WTC11 (cell line): ENCODE results near the gene ARF5. TPM values are rescaled to one million over a fixed set of nuclear protein-coding genes. Genes with fewer than 3 reads are reported as not detected.
A peak's percentile ranks its signal among the peaks of the same experiment; 100 is the strongest.

Experiments used
- ATAC-seq: fragments of 200-7000 bp; cut with Tn5 transposase; 2 replicates; pipeline ENCODE4 v1.10.0; 2021; ENCODE audit warnings: mild to moderate bottlenecking, moderate library complexity
- CTCF ChIA-PET: fragments of 300-600 bp; sonication (Branson Sonifier 250); formaldehyde crosslinking; loops from one replicate; lab custom pipeline; 2021; ENCODE audit warnings: antibody characterized with exemption; lab: Charles Lee
- POLR2A ChIA-PET: fragments of 350-600 bp; sonication (Branson Sonifier 250); formaldehyde crosslinking; loops from one replicate; lab custom pipeline; 2021; ENCODE audit warnings: antibody characterized with exemption; lab: Charles Lee
- DNase-seq: peaks from one replicate; pipeline ENCODE4 v3.0.0; 2021; ENCODE audit warnings: low spot score
- H3K27ac Mint-ChIP-seq: 2 replicates; pipeline ENCODE4 v1.8.0; 2021; ENCODE audit warnings: mixed read lengths
- H3K27me3 Mint-ChIP-seq: 2 replicates; pipeline ENCODE4 v1.8.0; 2021; ENCODE audit warnings: low read depth, mild to moderate bottlenecking, moderate library complexity, mixed read lengths
- H3K36me3 Mint-ChIP-seq: 2 replicates; pipeline ENCODE4 v1.8.0; 2021; ENCODE audit warnings: mixed read lengths
- H3K4me1 Mint-ChIP-seq: 2 replicates; pipeline ENCODE4 v1.8.0; 2022; ENCODE audit warnings: mixed read lengths
- H3K4me3 Mint-ChIP-seq: 2 replicates; pipeline ENCODE4 v1.8.0; 2021; ENCODE audit warnings: mild to moderate bottlenecking, moderate library complexity, mixed read lengths
- H3K9me3 Mint-ChIP-seq: 2 replicates; pipeline ENCODE4 v1.8.0; 2021; ENCODE audit warnings: mixed read lengths
- AR ChIP-seq: fragments of 250-450 bp; sonication (Bioruptor Pico); IDR thresholded peaks from 2 replicates; pipeline ENCODE4 v1.9.0; 2021; ENCODE audit warnings: mild to moderate bottlenecking
- ARID4B ChIP-seq: sonication (generic); formaldehyde crosslinking; IDR thresholded peaks from 2 replicates; pipeline ENCODE4 v1.8.0; 2023; ENCODE audit warnings: missing genetic modification reagents, mild to moderate bottlenecking, borderline replicate concordance
- CDX4 ChIP-seq: fragments of 250-450 bp; sonication (Bioruptor Pico); IDR thresholded peaks from 2 replicates; pipeline ENCODE4 v1.9.0; 2021; ENCODE audit warnings: moderate library complexity, mild to moderate bottlenecking, inconsistent platforms, borderline replicate concordance
- CREB1 ChIP-seq: sonication (generic); formaldehyde crosslinking; IDR thresholded peaks from 2 replicates; pipeline ENCODE4 v1.8.0; 2023; ENCODE audit warnings: mild to moderate bottlenecking, missing genetic modification reagents
- CREM ChIP-seq: sonication (generic); formaldehyde crosslinking; IDR thresholded peaks from 2 replicates; pipeline ENCODE4 v1.8.1; 2022; ENCODE audit warnings: mild to moderate bottlenecking, missing genetic modification reagents, moderate library complexity
- CTCF ChIP-seq: fragments of 200-600 bp; IDR thresholded peaks from 2 replicates; pipeline ENCODE4 v1.8.0; 2022; ENCODE audit warnings: antibody characterized with exemption
- ELF4 ChIP-seq: sonication (generic); formaldehyde crosslinking; IDR thresholded peaks from 2 replicates; pipeline ENCODE4 v1.8.1; 2022; ENCODE audit warnings: low read depth, mild to moderate bottlenecking, moderate library complexity, missing genetic modification reagents
- FOXK1 ChIP-seq: sonication (generic); formaldehyde crosslinking; IDR thresholded peaks from 2 replicates; pipeline ENCODE4 v1.8.0; 2022; ENCODE audit warnings: mild to moderate bottlenecking, moderate library complexity, missing genetic modification reagents
- IRF2 ChIP-seq: sonication (generic); formaldehyde crosslinking; IDR thresholded peaks from 2 replicates; pipeline ENCODE4 v1.8.0; 2022; ENCODE audit warnings: low read depth, missing genetic modification reagents, borderline replicate concordance
- SOX15 ChIP-seq: fragments of 250-450 bp; sonication (Bioruptor Pico); IDR thresholded peaks from 2 replicates; pipeline ENCODE4 v1.9.0; 2021; ENCODE audit warnings: mild to moderate bottlenecking
- ZNF232 ChIP-seq: sonication (generic); formaldehyde crosslinking; IDR thresholded peaks from 2 replicates; pipeline ENCODE4 v1.8.0; 2022; ENCODE audit warnings: mild to moderate bottlenecking, missing genetic modification reagents
- ZNF671 ChIP-seq: fragments of 250-450 bp; sonication (Bioruptor Pico); IDR thresholded peaks from 2 replicates; pipeline ENCODE4 v1.8.0; 2021; ENCODE audit warnings: mild to moderate bottlenecking
- total RNA-seq: library from RNA; stranded (reverse); gene quantifications from 3 replicates; pipeline ENCODE4 v1.2.3, GENCODE V29; 2021
- TF ChIP-seq, protein P1 (sequence below): sonication (generic); formaldehyde crosslinking; IDR thresholded peaks from 2 replicates; pipeline ENCODE4 v1.8.1; 2022; ENCODE audit warnings: mild to moderate bottlenecking, missing genetic modification reagents, moderate library complexity, borderline replicate concordance
- TF ChIP-seq, protein P2 (sequence below): sonication (generic); formaldehyde crosslinking; conservative IDR thresholded peaks from 2 replicates; pipeline ENCODE4 v1.8.1; 2022; ENCODE audit warnings: mild to moderate bottlenecking, missing genetic modification reagents
- TF ChIP-seq, protein P3 (sequence below): sonication (generic); formaldehyde crosslinking; IDR thresholded peaks from 2 replicates; pipeline ENCODE4 v1.8.0; 2022; ENCODE audit warnings: mild to moderate bottlenecking, missing genetic modification reagents
- TF ChIP-seq, protein P4 (sequence below): fragments of 250-450 bp; sonication (Bioruptor Pico); IDR thresholded peaks from 2 replicates; pipeline ENCODE4 v1.9.0; 2021; ENCODE audit warnings: mild to moderate bottlenecking, borderline replicate concordance

The ARF5 gene
- total RNA-seq, 1 experiment from 2014 or later, result 167 TPM

DNA sequence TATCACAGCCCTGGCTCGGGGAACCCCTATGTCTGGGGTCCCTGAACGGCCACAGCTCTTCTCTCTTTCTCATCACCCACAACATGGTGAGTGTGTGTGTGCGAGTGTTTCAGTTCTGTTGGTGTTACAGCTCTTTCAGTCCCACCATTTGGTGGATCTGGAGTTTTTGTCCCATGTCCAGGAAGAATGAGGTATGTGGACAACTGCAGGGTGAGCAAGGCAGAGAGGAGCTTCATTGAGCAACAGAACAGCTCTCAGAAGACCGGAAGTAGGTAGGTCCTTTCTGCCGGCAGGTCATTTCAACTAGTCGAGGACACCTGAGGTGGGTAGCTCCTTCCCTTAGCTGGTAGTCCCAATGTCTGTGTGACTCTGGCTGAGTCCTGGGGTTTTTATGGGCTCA is 20.2 kb downstream of the ARF5 start:
- POLR2A ChIA-PET, result no interaction called here
- Mint-ChIP-seq H3K9me3 (peaks cover 26% of the 10 kb centered on the region), H3K27ac (no peak overlapping the region), H3K27me3 (peaks cover 26% of the 10 kb centered on the region), H3K4me3 (no peak overlapping the region), H3K36me3 (no peaks in the 10 kb centered on the region), H3K4me1 (no peaks in the 10 kb centered on the region)
- CTCF ChIA-PET, result interaction anchor here (1.1 to 2.0 kb wide), 3 partner anchors 10 to 21 kb away, joined by 3 to 9 read pairs (median 4); no protein-coding TSS in a partner anchor
- ATAC-seq (no peak), DNase-seq (no peak)
- TF ChIP-seq SOX15 (CRISPR knock-in tag), result no peak
- no peak for TF ChIP-seq FOXK1 (CRISPR knock-in tag)
- no peak for TF ChIP-seq CREM (CRISPR knock-in tag)
- no peak for TF ChIP-seq CDX4 (CRISPR knock-in tag)
- TF ChIP-seq, protein P1, sequence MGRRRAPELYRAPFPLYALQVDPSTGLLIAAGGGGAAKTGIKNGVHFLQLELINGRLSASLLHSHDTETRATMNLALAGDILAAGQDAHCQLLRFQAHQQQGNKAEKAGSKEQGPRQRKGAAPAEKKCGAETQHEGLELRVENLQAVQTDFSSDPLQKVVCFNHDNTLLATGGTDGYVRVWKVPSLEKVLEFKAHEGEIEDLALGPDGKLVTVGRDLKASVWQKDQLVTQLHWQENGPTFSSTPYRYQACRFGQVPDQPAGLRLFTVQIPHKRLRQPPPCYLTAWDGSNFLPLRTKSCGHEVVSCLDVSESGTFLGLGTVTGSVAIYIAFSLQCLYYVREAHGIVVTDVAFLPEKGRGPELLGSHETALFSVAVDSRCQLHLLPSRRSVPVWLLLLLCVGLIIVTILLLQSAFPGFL (CRISPR knock-in tag), result no peak
- no peak for TF ChIP-seq ELF4 (CRISPR knock-in tag)
- no peak for TF ChIP-seq ARID4B
- no peak for TF ChIP-seq ZNF671
- TF ChIP-seq ZNF232, result no peak
- TF ChIP-seq, protein P2, sequence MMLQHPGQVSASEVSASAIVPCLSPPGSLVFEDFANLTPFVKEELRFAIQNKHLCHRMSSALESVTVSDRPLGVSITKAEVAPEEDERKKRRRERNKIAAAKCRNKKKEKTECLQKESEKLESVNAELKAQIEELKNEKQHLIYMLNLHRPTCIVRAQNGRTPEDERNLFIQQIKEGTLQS (CRISPR knock-in tag), result no peak
- TF ChIP-seq CTCF, result no peak
- TF ChIP-seq CREB1 (CRISPR knock-in tag), result no peak
- TF ChIP-seq IRF2, result no peak

DNA sequence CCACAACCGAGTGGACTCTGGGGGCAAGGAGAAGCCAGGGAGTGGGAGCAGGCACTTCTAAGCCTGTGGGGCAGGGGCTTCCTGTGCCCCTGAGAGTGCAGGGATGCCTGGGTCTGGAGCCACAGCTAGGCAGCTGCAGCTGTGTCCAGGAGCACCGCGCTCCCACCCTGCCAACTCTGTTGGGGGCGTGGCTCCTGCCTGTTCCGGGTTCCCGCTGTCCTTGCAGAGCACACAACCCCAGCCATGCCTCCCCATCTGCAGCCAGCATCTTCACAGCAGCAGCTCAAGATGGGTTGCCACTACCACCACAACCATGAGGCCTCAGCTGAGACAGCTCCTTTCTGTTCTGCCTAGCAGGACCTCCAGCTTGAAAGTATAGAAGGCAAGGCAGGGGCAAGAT is 21.1 kb downstream of the ARF5 start:
- Mint-ChIP-seq H3K27me3 (peaks cover 34% of the 10 kb centered on the region), H3K36me3 (no peaks in the 10 kb centered on the region), H3K4me1 (no peaks in the 10 kb centered on the region), H3K4me3 (no peak overlapping the region), H3K9me3 (peaks cover 23% of the 10 kb centered on the region), H3K27ac (no peak overlapping the region)
- ChIA-PET POLR2A (no interaction called here), CTCF (interaction anchor here (1.1 kb wide), 1 partner anchor 11 kb away, joined by 3 read pairs; no protein-coding TSS in a partner anchor)
- DNase-seq (no peak), ATAC-seq (peak; percentile 26; the same call in 1 of the 2 replicates)
- TF ChIP-seq ELF4 (CRISPR knock-in tag) (no peak), AR (no peak), ZNF232 (no peak)
- TF ChIP-seq, protein P3, sequence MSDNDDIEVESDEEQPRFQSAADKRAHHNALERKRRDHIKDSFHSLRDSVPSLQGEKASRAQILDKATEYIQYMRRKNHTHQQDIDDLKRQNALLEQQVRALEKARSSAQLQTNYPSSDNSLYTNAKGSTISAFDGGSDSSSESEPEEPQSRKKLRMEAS (CRISPR knock-in tag), result no peak
- TF ChIP-seq, protein P2 (CRISPR knock-in tag), result no peak
- TF ChIP-seq, protein P4, sequence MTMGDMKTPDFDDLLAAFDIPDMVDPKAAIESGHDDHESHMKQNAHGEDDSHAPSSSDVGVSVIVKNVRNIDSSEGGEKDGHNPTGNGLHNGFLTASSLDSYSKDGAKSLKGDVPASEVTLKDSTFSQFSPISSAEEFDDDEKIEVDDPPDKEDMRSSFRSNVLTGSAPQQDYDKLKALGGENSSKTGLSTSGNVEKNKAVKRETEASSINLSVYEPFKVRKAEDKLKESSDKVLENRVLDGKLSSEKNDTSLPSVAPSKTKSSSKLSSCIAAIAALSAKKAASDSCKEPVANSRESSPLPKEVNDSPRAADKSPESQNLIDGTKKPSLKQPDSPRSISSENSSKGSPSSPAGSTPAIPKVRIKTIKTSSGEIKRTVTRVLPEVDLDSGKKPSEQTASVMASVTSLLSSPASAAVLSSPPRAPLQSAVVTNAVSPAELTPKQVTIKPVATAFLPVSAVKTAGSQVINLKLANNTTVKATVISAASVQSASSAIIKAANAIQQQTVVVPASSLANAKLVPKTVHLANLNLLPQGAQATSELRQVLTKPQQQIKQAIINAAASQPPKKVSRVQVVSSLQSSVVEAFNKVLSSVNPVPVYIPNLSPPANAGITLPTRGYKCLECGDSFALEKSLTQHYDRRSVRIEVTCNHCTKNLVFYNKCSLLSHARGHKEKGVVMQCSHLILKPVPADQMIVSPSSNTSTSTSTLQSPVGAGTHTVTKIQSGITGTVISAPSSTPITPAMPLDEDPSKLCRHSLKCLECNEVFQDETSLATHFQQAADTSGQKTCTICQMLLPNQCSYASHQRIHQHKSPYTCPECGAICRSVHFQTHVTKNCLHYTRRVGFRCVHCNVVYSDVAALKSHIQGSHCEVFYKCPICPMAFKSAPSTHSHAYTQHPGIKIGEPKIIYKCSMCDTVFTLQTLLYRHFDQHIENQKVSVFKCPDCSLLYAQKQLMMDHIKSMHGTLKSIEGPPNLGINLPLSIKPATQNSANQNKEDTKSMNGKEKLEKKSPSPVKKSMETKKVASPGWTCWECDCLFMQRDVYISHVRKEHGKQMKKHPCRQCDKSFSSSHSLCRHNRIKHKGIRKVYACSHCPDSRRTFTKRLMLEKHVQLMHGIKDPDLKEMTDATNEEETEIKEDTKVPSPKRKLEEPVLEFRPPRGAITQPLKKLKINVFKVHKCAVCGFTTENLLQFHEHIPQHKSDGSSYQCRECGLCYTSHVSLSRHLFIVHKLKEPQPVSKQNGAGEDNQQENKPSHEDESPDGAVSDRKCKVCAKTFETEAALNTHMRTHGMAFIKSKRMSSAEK (CRISPR knock-in tag), result no peak
